Fibroblast of villous mesenchyme (primary cell): ENCODE measurements around the gene MAPK1IP1L. TPM values are rescaled to one million over a fixed set of nuclear protein-coding genes. Genes with fewer than 3 reads are reported as not detected.

Source experiments
- DNase-seq: peaks from one replicate; pipeline ENCODE4 v3.0.0-alpha.2; 2010; ENCODE audit warnings: low read depth
- H3K4me3 ChIP-seq: 2 replicates; pipeline ENCODE4 v1.5.1; 2011; ENCODE audit warnings: low read depth, mild to moderate bottlenecking, low read length
- total RNA-seq: library from RNA; depleted of rRNA; stranded (reverse); fragments of >200 nt; gene quantifications from 2 replicates; pipeline ENCODE4 v1.2.3, GENCODE V29; 2012
- TF ChIP-seq, protein P1 (sequence below): IDR thresholded peaks from 2 replicates; pipeline ENCODE4 v1.5.1; 2012; ENCODE audit warnings: low read depth, mild to moderate bottlenecking, low read length; ENCODE audit not compliant: insufficient read depth

Gene MAPK1IP1L
- total RNA-seq, 1 donor, result 49.2 TPM

GRCh38 chr14:55094292-55095157, 43.1 kb downstream of the MAPK1IP1L start:
- no peak overlapping the region for H3K4me3 ChIP-seq
- DNase-seq, result peak; percentile 66
- TF ChIP-seq, protein P1, sequence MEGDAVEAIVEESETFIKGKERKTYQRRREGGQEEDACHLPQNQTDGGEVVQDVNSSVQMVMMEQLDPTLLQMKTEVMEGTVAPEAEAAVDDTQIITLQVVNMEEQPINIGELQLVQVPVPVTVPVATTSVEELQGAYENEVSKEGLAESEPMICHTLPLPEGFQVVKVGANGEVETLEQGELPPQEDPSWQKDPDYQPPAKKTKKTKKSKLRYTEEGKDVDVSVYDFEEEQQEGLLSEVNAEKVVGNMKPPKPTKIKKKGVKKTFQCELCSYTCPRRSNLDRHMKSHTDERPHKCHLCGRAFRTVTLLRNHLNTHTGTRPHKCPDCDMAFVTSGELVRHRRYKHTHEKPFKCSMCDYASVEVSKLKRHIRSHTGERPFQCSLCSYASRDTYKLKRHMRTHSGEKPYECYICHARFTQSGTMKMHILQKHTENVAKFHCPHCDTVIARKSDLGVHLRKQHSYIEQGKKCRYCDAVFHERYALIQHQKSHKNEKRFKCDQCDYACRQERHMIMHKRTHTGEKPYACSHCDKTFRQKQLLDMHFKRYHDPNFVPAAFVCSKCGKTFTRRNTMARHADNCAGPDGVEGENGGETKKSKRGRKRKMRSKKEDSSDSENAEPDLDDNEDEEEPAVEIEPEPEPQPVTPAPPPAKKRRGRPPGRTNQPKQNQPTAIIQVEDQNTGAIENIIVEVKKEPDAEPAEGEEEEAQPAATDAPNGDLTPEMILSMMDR, result no peak

DNA sequence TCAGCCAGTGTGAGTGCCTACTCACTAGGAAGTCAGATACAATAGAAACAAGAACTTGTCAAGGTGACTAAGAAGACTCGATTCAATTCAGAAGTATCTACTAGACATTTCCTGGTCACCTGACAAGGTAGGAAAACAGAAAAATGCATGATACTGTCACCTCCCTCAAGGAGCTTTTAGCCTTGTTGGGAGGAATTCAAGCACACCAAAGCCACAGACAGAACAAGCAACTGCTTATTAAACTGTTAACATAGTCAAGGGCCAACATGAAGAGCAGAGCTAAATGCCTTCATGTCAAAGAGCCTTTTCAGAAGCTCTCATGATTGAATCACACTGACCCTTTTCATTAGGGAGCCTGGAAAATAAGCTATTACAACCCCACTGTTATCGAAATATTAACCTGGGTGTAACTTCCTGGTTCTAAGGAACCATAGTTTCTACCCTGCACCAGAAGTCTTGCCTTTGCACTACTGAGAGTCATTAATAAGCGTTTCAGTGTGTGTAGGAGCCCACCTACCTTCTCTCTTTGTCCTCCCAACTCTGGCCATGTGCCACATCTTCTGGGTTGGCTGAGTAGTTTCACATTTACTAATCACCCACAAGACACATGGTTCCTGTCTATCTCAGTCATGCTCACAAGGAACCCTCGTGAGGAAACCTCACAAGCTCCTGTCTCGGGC, 46.6 kb downstream of the MAPK1IP1L start:
- no peak overlapping the region for H3K4me3 ChIP-seq
- TF ChIP-seq, protein P1, result no peak
- no peak for DNase-seq

GRCh38 chr14:55098561-55098898, 47.1 kb downstream of the MAPK1IP1L start:
- TF ChIP-seq, protein P1, result no peak
- DNase-seq, result no peak
- H3K4me3 ChIP-seq, result no peak overlapping the region

- H3K4me3 ChIP-seq, result no peak overlapping the region
- DNase-seq, result peak; percentile 81
Observed at GRCh38 chr14:55099756-55100155, 48.3 kb downstream of the MAPK1IP1L start.

DNA sequence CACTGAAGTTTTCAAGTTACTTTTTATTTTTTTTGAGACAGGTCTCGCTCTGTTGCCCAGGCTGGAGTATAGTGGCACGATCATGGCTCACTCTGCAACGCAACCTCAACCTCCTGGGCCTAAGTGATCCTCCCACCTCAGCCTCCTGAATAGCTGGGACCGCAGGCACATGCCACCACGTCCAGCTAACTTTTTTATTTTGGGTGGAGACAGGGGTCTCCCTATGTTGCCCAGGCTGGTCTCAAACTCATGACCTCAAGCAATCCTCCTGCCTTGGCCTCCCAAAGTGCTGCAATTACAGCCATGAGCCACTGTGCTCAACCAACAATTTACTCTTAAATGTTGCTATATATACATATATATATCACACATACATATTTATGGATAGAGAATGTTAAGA, 50.3 kb downstream of the MAPK1IP1L start:
- no peak for DNase-seq
- no peak overlapping the region for H3K4me3 ChIP-seq
- TF ChIP-seq, protein P1, result no peak

More at GRCh38 chr14:55099756-55100155, 48.3 kb downstream of the MAPK1IP1L start:
- TF ChIP-seq, protein P1, result no peak

- peak; percentile 96 for DNase-seq
- H3K4me3 ChIP-seq, result no peak overlapping the region
- TF ChIP-seq, protein P1, result no peak
Observed at GRCh38 chr14:55102141-55102621, 50.7 kb downstream of the MAPK1IP1L start.
